Tibial nerve (tissue), 4 donors: ENCODE results near the gene PARD6B. TPM values are rescaled to one million over a fixed set of nuclear protein-coding genes. Genes with fewer than 3 reads are reported as not detected.

ENCODE experiments used
- DNase-seq, 2 donors: peaks; one replicate each; pipeline ENCODE4 v3.0.0-alpha.2; 2019; ENCODE audit warnings: low spot score in 2 of 2
- H3K27ac ChIP-seq, 4 donors: fragments of 200-600 bp; sonication (generic) in 3 of 4; one replicate each; pipeline ENCODE4 v1.5.1; 2017 to 2019; ENCODE audit warnings: mild to moderate bottlenecking in 1 of 4
- H3K27me3 ChIP-seq, 2 donors: fragments of 200-600 bp; sonication (generic) in 1 of 2; one replicate each; pipeline versions ENCODE4 v1.5.1 to v1.6.0; 2017 to 2019
- H3K36me3 ChIP-seq, 3 donors: fragments of 200-600 bp; sonication (generic); one replicate each; pipeline ENCODE4 v1.5.1; 2018 to 2019
- H3K4me1 ChIP-seq, 4 donors: fragments of 200-600 bp; sonication (generic) in 3 of 4; one replicate each; pipeline ENCODE4 v1.5.1; 2017 to 2019
- H3K4me3 ChIP-seq, 4 donors: fragments of 200-600 bp; sonication (generic) in 3 of 4; one replicate each; pipeline ENCODE4 v1.5.1; 2017 to 2019; ENCODE audit warnings: mild to moderate bottlenecking in 1 of 4, moderate library complexity in 1 of 4
- H3K9me3 ChIP-seq, 4 donors: fragments of 200-600 bp; sonication (generic) in 3 of 4; one replicate each; pipeline ENCODE4 v1.5.1; 2017 to 2019
- CTCF ChIP-seq, 5 experiments: fragments of 200-600 bp in 3 of 5; fragments of 450-650 bp in 2 of 5; sonication (generic) in 3 of 5; IDR thresholded peaks; one replicate each; pipeline ENCODE4 v1.5.1; 2016 to 2019; ENCODE audit warnings: antibody characterized with exemption in 5 of 5, mild to moderate bottlenecking in 3 of 5, moderate library complexity in 2 of 5
- EP300 ChIP-seq, 2 donors: sonication (generic); formaldehyde crosslinking; IDR thresholded peaks; one replicate each; pipeline ENCODE4 v1.6.1; 2017; ENCODE audit warnings: antibody characterized with exemption in 2 of 2, mild to moderate bottlenecking in 1 of 2
- POLR2A ChIP-seq, 2 donors: fragments of 450-650 bp; IDR thresholded peaks; one replicate each; pipeline ENCODE4 v1.6.1; 2017; ENCODE audit warnings: antibody characterized with exemption in 2 of 2, mild to moderate bottlenecking in 2 of 2, moderate library complexity in 2 of 2
- WGBS, 2 donors: methylation state at CpG; one replicate each; pipeline ENCODE4 v1.1.5; 2018; 5-methylcytosine and 5-hydroxymethylcytosine counted together
- total RNA-seq, 4 donors: library from RNA; depleted of rRNA; stranded (reverse); fragments of >200 nt; gene quantifications; one replicate each; pipeline ENCODE4 v1.1.0, GENCODE V29; 2016

Gene PARD6B
- total RNA-seq, 4 donors from 2014 or later: 2.4 to 3.8 (median 3.5) TPM

- peak in 1 of 2 donors; percentile 46 for DNase-seq
- no peaks in the 10 kb centered on the region for H3K36me3 ChIP-seq
- H3K9me3 ChIP-seq: no peaks in the 10 kb centered on the region
- WGBS, 2 donors: 31 to 33% methylated on average over 18 of the region's 18 CpGs
- TF ChIP-seq POLR2A (IDR thresholded peaks at IDR 0.05) (no peak), EP300 (IDR thresholded peaks at IDR 0.05) (no peak), CTCF (IDR thresholded peaks at IDR 0.05) (peak in 3 of 5 experiments; percentile 40 to 58 (median 46))
- no peak overlapping the region for H3K4me3 ChIP-seq
- no peaks in the 10 kb centered on the region for H3K27me3 ChIP-seq
- peaks cover 0 to 32% (median 17%) of the 10 kb centered on the region in 4 donors for H3K4me1 ChIP-seq
- H3K27ac ChIP-seq: peak overlapping the region; percentile 36 to 95 (median 76)
These were observed 56.9 kb downstream of the PARD6B start for GRCh38 chr20:50788045-50788991.

- Histone ChIP-seq H3K4me3 (peak overlapping the region in 1 of 4 donors; percentile 31), H3K27ac (peak overlapping the region; percentile 81 to 97 (median 94))
- WGBS, 2 donors: 71 to 78% methylated on average over 11 of the region's 11 CpGs
These were observed 58.7 kb downstream of the PARD6B start for GRCh38 chr20:50789968-50790650.

GRCh38 chr20:50790651-50791277 lies 59.4 kb downstream of the PARD6B start:
- H3K27ac ChIP-seq: peak overlapping the region; percentile 81 to 97 (median 94)
- no peaks in the 10 kb centered on the region for H3K27me3 ChIP-seq
- H3K4me1 ChIP-seq: peaks cover 0 to 50% (median 17%) of the 10 kb centered on the region in 4 donors
- peak; percentile 79 to 80 for DNase-seq
- H3K36me3 ChIP-seq: no peaks in the 10 kb centered on the region
- no peaks in the 10 kb centered on the region for H3K9me3 ChIP-seq
- WGBS, 2 donors: 7% methylated on average over 16 to 22 of the region's 23 CpGs
- H3K4me3 ChIP-seq: peak overlapping the region in 2 of 4 donors; percentile 16 to 31
- TF ChIP-seq CTCF (IDR thresholded peaks at IDR 0.05): peak; percentile 82 to 93 (median 84)
- peak; percentile 48 to 57 for TF ChIP-seq POLR2A (IDR thresholded peaks at IDR 0.05)
- TF ChIP-seq EP300 (IDR thresholded peaks at IDR 0.05): peak; percentile 83 to 85

More at GRCh38 chr20:50789968-50790650, 58.7 kb downstream of the PARD6B start:
- Histone ChIP-seq H3K9me3 (no peaks in the 10 kb centered on the region), H3K36me3 (no peaks in the 10 kb centered on the region), H3K4me1 (peaks cover 0 to 43% (median 17%) of the 10 kb centered on the region in 4 donors), H3K27me3 (no peaks in the 10 kb centered on the region)
- DNase-seq: peak in 1 of 2 donors; percentile 18
- no peak for TF ChIP-seq CTCF (IDR thresholded peaks at IDR 0.05)

GRCh38 chr20:50792708-50793574 lies 61.6 kb downstream of the PARD6B start:
- Histone ChIP-seq H3K4me3 (no peak overlapping the region), H3K36me3 (no peaks in the 10 kb centered on the region), H3K9me3 (no peaks in the 10 kb centered on the region), H3K27ac (no peak overlapping the region), H3K4me1 (peaks cover 0 to 45% (median 14%) of the 10 kb centered on the region in 4 donors), H3K27me3 (no peaks in the 10 kb centered on the region)
- WGBS, 2 donors: 69 to 76% methylated on average over 14 of the region's 14 CpGs
- TF ChIP-seq POLR2A (IDR thresholded peaks at IDR 0.05) (no peak), EP300 (IDR thresholded peaks at IDR 0.05) (no peak), CTCF (IDR thresholded peaks at IDR 0.05) (no peak)
- DNase-seq: no peak
